Stimulated activated CD8-positive, alpha-beta memory T cell treated with anti-CD3 and anti-CD28 coated beads, Interleukin-7, amount 100 ng/mL, for 48 hours (primary cell): ENCODE data around the gene VSIG10L.

Experiments used
- DNase-seq, 2 donors: peaks; one replicate each; pipeline ENCODE4 v3.0.0-alpha.2; 2020; ENCODE audit warnings: low read depth in 1 of 2; ENCODE audit errors: extremely low read depth in 1 of 2

VSIG10L gene

DNA sequence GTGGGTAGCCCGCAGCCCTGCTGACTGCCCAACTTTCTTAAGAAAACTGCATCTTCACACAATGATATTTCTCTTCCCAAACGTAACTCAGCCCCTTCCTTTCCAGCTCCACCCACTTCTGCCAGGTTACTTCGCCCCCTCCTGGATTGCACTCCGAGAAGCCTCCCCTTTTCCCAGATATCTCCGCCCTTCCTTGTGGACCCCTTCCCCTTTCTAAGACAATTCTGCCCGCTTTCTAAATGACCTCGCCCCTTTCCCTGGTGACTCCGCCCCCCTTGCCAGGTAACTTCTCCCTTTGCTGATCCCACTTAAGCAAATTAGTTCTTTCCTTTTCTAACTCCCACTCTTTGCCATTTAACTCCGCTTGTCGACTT is 2.6 kb downstream of the VSIG10L start:
- no peak for DNase-seq

GRCh38 chr19:51338563-51339312 is 3.2 kb downstream of the VSIG10L start:
- DNase-seq = peak; percentile 80 to 83

GRCh38 chr19:51337861-51338562 is 3.9 kb downstream of the VSIG10L start:
- DNase-seq = no peak

GRCh38 chr19:51337141-51337860 is 4.6 kb downstream of the VSIG10L start:
- DNase-seq = no peak

DNA sequence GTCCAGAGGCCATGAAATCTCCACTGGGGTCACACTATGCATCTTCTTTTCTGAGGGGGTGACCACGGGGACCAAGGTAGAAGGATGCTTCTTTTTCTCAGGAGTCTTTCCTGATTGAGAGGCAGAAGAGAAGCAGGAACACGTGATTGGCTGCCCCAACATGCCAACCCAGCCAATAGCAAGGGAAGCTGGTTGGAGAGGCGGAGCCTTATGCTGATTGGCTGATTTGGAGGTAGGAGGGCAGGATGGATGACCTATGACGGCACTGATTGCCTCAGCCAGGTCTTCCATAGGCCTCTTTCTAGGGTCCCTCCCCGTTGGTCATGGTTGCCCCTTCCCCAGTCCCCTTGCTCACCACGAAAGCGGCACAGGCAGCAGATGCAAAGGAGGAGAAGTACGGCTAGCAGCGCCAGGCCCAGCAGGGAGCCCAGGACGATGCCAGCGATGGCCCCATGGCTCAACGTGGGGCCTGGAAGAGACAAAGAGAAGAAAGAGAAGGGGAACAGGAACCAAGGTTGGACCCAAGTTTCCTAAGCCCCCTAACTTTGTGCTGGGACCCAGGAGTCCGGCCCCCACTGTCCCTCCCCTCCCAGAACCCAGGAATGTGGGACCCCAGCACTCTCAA is 8.0 kb downstream of the VSIG10L start:
- DNase-seq = peak in 1 of 2 donors; percentile 29

GRCh38 chr19:51331716-51332115 is 10.2 kb downstream of the VSIG10L start:
- DNase-seq = no peak

- no peak for DNase-seq
Measured at GRCh38 chr19:51331193-51331592, 10.7 kb downstream of the VSIG10L start.

GRCh38 chr19:51330366-51330765 is 11.6 kb downstream of the VSIG10L start:
- no peak for DNase-seq

DNA sequence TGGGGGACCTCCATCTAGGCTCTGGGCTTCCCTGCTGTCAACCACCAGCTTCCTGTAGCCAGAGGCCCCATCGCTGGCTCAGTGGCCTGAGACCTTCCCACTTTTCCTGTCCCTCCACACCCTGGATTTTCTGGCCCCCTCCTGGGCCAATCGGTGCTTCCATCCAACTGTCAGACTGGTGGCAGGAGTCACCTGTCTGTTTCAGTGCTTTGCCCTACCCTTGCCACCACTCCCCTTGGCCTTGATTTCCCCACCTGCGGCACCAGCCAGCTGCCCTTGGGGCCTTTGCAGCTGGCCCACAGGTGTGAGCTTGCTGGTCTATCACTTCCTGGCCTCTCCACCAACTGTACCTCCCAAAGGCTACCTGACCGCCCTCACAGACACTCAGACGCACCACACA is 12.5 kb downstream of the VSIG10L start:
- no peak for DNase-seq

DNA sequence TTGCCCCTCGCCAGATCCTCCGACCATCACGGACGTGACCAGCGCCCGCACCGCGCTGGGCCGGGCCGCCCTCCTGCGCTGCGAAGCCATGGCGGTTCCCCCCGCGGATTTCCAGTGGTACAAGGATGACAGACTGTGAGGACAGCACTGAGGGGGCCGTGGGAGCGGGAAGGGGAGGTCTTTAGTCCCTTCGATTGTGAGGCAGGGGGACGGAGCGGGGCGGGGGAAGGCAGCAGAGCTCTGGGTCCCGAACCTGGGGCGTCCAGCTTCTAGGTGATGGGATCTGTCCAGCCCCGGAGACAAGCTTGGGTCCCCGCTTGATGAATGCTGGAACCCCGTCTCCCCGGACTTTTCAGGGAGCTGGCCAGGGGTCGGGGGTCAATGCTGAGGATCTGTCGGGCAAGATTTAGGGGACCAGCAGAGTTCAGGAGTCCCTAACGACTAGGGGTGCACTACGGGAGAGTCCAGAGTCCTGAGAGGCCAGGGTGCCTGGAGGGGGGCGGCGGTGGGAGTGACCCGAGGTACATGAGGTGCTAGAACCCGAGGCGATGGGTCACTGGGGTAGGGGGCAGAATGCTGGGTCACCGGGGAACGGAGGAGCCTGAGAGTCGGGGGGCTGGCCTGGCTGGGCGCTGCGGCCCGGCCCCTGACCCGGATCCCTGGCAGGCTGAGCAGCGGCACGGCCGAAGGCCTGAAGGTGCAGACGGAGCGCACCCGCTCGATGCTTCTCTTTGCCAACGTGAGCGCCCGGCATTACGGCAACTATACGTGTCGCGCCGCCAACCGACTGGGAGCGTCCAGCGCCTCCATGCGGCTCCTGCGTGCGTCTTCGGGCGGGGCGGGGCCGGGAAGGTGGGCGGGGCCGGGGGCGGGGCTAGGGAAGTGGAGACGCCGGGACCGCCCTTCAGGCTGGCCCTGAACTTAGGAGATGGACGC is 14.6 kb downstream of the VSIG10L start:
- peak in 1 of 2 donors; percentile 45 for DNase-seq

- DNase-seq = no peak
Measured at GRCh38 chr19:51326216-51327065, 15.5 kb downstream of the VSIG10L start.

GRCh38 chr19:51325161-51325976 is 16.6 kb downstream of the VSIG10L start:
- DNase-seq = peak in 1 of 2 donors; percentile 34

DNA sequence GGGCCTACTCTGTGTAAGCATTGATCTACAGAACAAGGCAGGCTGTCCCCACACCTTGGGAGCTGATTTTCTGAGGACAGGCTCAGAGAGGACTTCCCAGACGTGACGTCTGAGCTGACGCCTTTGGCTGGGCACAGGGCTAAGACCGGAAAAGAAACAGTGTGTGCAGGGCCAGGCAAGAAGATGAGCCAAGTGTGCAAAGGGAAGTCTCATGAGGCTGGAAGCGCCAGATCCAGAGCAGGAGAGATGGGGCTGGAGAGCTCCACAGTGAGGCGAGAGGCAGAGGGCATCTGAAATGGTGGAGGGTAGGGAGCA is 17.8 kb downstream of the VSIG10L start:
- no peak for DNase-seq

- no peak for DNase-seq
Measured at GRCh38 chr19:51323481-51324166, 18.3 kb downstream of the VSIG10L start.

GRCh38 chr19:51321799-51322198 is 20.1 kb downstream of the VSIG10L start:
- DNase-seq = no peak

GRCh38 chr19:51320280-51320657 is 21.7 kb downstream of the VSIG10L start:
- no peak for DNase-seq

DNA sequence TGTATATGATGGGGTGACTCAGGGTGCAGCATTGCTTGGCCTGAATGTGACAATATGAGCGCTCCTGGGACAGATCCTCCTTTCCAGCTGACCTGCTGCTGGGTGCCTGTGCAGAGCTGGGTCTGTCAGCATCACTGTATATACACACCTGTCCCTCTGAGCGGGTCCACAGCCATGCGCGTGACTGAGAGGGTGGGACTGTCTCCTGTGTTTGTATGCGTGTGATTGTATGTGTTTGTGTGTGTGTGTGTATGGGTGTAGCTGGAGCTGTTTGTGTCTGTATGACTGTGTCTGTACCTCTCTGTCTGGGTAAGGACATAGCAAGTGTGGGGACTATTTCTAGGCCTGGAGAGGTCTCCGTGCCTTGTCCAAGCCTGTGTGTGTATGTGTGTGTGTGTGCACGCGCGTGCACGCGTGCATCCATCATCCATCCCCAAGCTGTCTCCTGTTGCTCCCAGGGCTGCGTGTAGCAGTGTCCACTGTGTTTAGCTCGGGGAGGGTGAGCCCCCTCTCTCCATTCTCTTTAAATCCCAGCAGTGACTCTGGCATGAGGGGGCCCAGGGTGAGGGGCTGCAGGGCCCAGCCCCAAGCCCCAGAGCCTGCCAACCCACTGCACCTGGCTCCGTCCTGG is 22.2 kb downstream of the VSIG10L start:
- DNase-seq = no peak
